Left ventricle myocardium inferior (tissue), 1 donor: ENCODE measurements around the gene PARD3. TPM values are rescaled to one million over a fixed set of nuclear protein-coding genes. Genes with fewer than 3 reads are reported as not detected.

Experiments used
- DNase-seq: peaks from one replicate; pipeline ENCODE4 v3.0.0-alpha.2; 2020
- H3K27ac ChIP-seq: fragments of 200-600 bp; replicated peaks from 2 replicates; pipeline ENCODE4 v1.8.0; 2021
- H3K27me3 ChIP-seq: fragments of 200-600 bp; 2 replicates; pipeline ENCODE4 v1.8.0; 2021; ENCODE audit warnings: low read depth
- H3K36me3 ChIP-seq: fragments of 200-600 bp; 2 replicates; pipeline ENCODE4 v1.8.0; 2021
- H3K4me1 ChIP-seq: fragments of 200-600 bp; 2 replicates; pipeline ENCODE4 v1.8.0; 2021
- H3K4me3 ChIP-seq: fragments of 200-600 bp; 2 replicates; pipeline ENCODE4 v1.8.0; 2021; ENCODE audit warnings: mild to moderate bottlenecking, moderate library complexity
- H3K9me3 ChIP-seq: fragments of 200-600 bp; replicated peaks from 2 replicates; pipeline ENCODE4 v1.8.0; 2021
- CTCF ChIP-seq: fragments of 200-600 bp; IDR thresholded peaks from 2 replicates; pipeline ENCODE4 v1.8.0; 2021; ENCODE audit warnings: antibody characterized with exemption, mild to moderate bottlenecking, borderline replicate concordance
- intact Hi-C: fragments of 100-400 bp; cut with micrococcal nuclease; formaldehyde crosslinking; loops from one replicate; pipeline ENCODE4 v1.11.0; 2022
- total RNA-seq: library from RNA; stranded (reverse); fragmentation: NEBNext Ultra II Directional; extraction: Animal tissue kit (Norgen Biotek cat#: 25700); gene quantifications from one replicate; pipeline ENCODE4 v1.2.1, GENCODE V29; 2021
- donor health status: DM: no; HTN: yes; CAD: no; lungs with severe emphysema.

PARD3 gene
- total RNA-seq, 1 donor from 2014 or later = 29.6 TPM

GRCh38 chr10:34413214-34413613, 401.9 kb downstream of the PARD3 start:
- TF ChIP-seq CTCF = no peak
- peaks cover 7% of the 10 kb centered on the region for H3K4me1 ChIP-seq
- H3K27me3 ChIP-seq = no peaks in the 10 kb centered on the region
- no peak overlapping the region for H3K4me3 ChIP-seq
- H3K9me3 ChIP-seq = no peaks in the 10 kb centered on the region
- intact Hi-C loops = no loop called here
- H3K36me3 ChIP-seq = no peaks in the 10 kb centered on the region
- DNase-seq = no peak
- H3K27ac ChIP-seq = no peak overlapping the region

GRCh38 chr10:34408956-34409355, 406.1 kb downstream of the PARD3 start:
- Histone ChIP-seq H3K4me1 (peaks cover 16% of the 10 kb centered on the region), H3K27ac (no peak overlapping the region), H3K4me3 (no peak overlapping the region), H3K27me3 (no peaks in the 10 kb centered on the region), H3K36me3 (no peaks in the 10 kb centered on the region), H3K9me3 (no peaks in the 10 kb centered on the region)
- no peak for TF ChIP-seq CTCF
- intact Hi-C loops = no loop called here
- DNase-seq = no peak

GRCh38 chr10:34408381-34408780, 406.7 kb downstream of the PARD3 start:
- intact Hi-C loops = no loop called here
- no peak for TF ChIP-seq CTCF
- H3K4me1 ChIP-seq = peaks cover 16% of the 10 kb centered on the region
- H3K27ac ChIP-seq = no peak overlapping the region
- no peaks in the 10 kb centered on the region for H3K36me3 ChIP-seq
- H3K4me3 ChIP-seq = no peak overlapping the region
- no peak for DNase-seq
- no peaks in the 10 kb centered on the region for H3K27me3 ChIP-seq
- no peaks in the 10 kb centered on the region for H3K9me3 ChIP-seq

GRCh38 chr10:34407324-34407805, 407.7 kb downstream of the PARD3 start:
- Histone ChIP-seq H3K9me3 (no peaks in the 10 kb centered on the region), H3K27ac (no peak overlapping the region), H3K4me1 (peaks cover 16% of the 10 kb centered on the region), H3K27me3 (no peaks in the 10 kb centered on the region), H3K36me3 (no peaks in the 10 kb centered on the region), H3K4me3 (no peak overlapping the region)
- intact Hi-C loops = no loop called here
- peak; percentile 17 for DNase-seq
- no peak for TF ChIP-seq CTCF

DNA sequence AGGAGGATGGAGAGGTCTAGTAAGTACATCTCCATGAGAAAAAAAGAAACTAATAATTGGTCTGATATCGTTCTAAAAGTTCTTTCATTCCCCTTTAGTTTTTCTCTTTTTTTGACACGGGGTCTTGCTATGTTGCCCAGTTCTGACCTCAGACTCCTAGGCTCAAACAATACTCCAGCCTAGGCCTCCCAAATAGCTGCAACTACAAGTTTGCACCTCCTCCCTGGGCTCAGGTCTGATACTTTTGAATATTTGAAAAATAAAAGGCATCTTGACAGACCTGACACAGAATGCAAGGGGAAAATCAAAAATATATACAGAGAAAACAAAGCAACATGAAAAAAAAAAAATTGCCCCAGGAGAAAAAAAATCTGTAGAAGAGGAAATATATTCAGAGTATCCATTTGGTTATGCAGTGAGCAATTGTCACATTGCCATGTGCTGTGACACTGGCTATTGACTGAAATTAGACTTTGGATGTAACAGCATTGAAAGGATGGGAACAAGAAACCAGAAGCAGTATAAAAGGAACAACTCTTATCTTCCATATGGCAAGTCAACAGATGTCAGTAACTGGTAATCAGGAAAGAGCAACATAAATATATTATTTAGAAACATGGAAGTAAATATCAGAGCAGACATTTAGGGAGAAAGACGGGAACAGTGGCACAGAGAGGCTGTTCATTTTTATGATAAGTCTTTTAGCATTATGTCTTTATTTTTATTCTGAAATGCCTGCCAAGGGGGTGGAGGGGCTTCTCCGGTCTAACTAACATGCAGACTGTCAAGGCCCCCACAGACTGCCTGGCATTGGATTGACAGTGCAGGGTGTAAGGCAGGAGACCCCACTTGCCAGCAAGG, 408.4 kb downstream of the PARD3 start:
- no peaks in the 10 kb centered on the region for H3K9me3 ChIP-seq
- H3K27me3 ChIP-seq = no peaks in the 10 kb centered on the region
- DNase-seq = no peak
- no peak overlapping the region for H3K4me3 ChIP-seq
- no peak for TF ChIP-seq CTCF
- intact Hi-C loops = no loop called here
- H3K27ac ChIP-seq = no peak overlapping the region
- H3K4me1 ChIP-seq = peaks cover 16% of the 10 kb centered on the region
- no peaks in the 10 kb centered on the region for H3K36me3 ChIP-seq
